ENCODE measurements around the gene DDIT4L. TPM values are rescaled to one million over a fixed set of nuclear protein-coding genes. Genes with fewer than 3 reads are reported as not detected.

DDIT4L gene
- total RNA-seq, 1 experiment from 2014 or later, result 4.7 TPM

- ChIA-PET POLR2A (no interaction called here), CTCF (no interaction called here)
- TF ChIP-seq CTCF (IDR thresholded peaks at IDR 0.05; ENCODE audit: insufficient read depth in 1 of 2, low read depth in 1 of 2, low read length in 1 of 2, severe bottlenecking in 1 of 2, unreplicated experiment in 1 of 2), result no peak
- Mint-ChIP-seq H3K9me3 (ENCODE audit: unreplicated experiment) (no peaks in the 10 kb centered on the region), H3K4me3 (ENCODE audit: unreplicated experiment) (no peak overlapping the region), H3K36me3 (ENCODE audit: insufficient read depth, unreplicated experiment) (no peaks in the 10 kb centered on the region), H3K27me3 (ENCODE audit: insufficient read depth, unreplicated experiment) (no peaks in the 10 kb centered on the region), H3K27ac (ENCODE audit: unreplicated experiment) (no peak overlapping the region), H3K4me1 (ENCODE audit: low read depth, unreplicated experiment) (no peaks in the 10 kb centered on the region)
- Histone ChIP-seq H3K4me3 (ENCODE audit: low read depth, low read length) (no peak overlapping the region), H3K27me3 (replicated peaks; ENCODE audit: control insufficient read depth, insufficient read depth, low read length) (no peaks in the 10 kb centered on the region), H3K9me3 (no peaks in the 10 kb centered on the region), H3K4me1 (no peaks in the 10 kb centered on the region), H3K36me3 (ENCODE audit: control insufficient read depth, insufficient read depth, low read length) (no peaks in the 10 kb centered on the region)
- intact Hi-C loops (cut with micrococcal nuclease; ENCODE audit: unreplicated experiment), result no loop called here
- BruUV-seq (replicated peaks), result no TSS peak
- DNase-seq, result no peak
These were observed 20.5 kb downstream of the DDIT4L start for GRCh38 chr4:100169491-100170485.

- Mint-ChIP-seq H3K4me1 (ENCODE audit: low read depth, unreplicated experiment) (no peaks in the 10 kb centered on the region), H3K36me3 (ENCODE audit: insufficient read depth, unreplicated experiment) (no peaks in the 10 kb centered on the region), H3K4me3 (ENCODE audit: unreplicated experiment) (no peak overlapping the region), H3K9me3 (ENCODE audit: unreplicated experiment) (no peaks in the 10 kb centered on the region), H3K27me3 (ENCODE audit: insufficient read depth, unreplicated experiment) (no peaks in the 10 kb centered on the region), H3K27ac (ENCODE audit: unreplicated experiment) (no peak overlapping the region)
- H3K27me3 ChIP-seq (replicated peaks; ENCODE audit: control insufficient read depth, insufficient read depth, low read length), result no peaks in the 10 kb centered on the region
- H3K9me3 ChIP-seq, result no peaks in the 10 kb centered on the region
- no peaks in the 10 kb centered on the region for H3K36me3 ChIP-seq (ENCODE audit: control insufficient read depth, insufficient read depth, low read length)
- no peaks in the 10 kb centered on the region for H3K4me1 ChIP-seq
- BruUV-seq (replicated peaks), result no TSS peak
- no peak for DNase-seq
- ChIA-PET CTCF (no interaction called here), POLR2A (no interaction called here)
- intact Hi-C loops (cut with micrococcal nuclease; ENCODE audit: unreplicated experiment), result no loop called here
- TF ChIP-seq CTCF (IDR thresholded peaks at IDR 0.05; ENCODE audit: insufficient read depth in 1 of 2, low read depth in 1 of 2, low read length in 1 of 2, severe bottlenecking in 1 of 2, unreplicated experiment in 1 of 2), result no peak
- no peak overlapping the region for H3K4me3 ChIP-seq (ENCODE audit: low read depth, low read length)
These were observed 21.7 kb downstream of the DDIT4L start for GRCh38 chr4:100168521-100168920.

- no peak overlapping the region for H3K27ac Mint-ChIP-seq (ENCODE audit: unreplicated experiment)
- TF ChIP-seq CTCF (IDR thresholded peaks at IDR 0.05; ENCODE audit: insufficient read depth in 1 of 2, low read depth in 1 of 2, low read length in 1 of 2, severe bottlenecking in 1 of 2, unreplicated experiment in 1 of 2), result no peak
- H3K27me3 Mint-ChIP-seq (ENCODE audit: insufficient read depth, unreplicated experiment), result no peaks in the 10 kb centered on the region
- H3K4me3 ChIP-seq (ENCODE audit: low read depth, low read length), result no peak overlapping the region
- DNase-seq, result no peak
- no TSS peak for BruUV-seq (replicated peaks)
- H3K36me3 Mint-ChIP-seq (ENCODE audit: insufficient read depth, unreplicated experiment), result no peaks in the 10 kb centered on the region
- POLR2A ChIA-PET, result no interaction called here
- CTCF ChIA-PET, result no interaction called here
- H3K36me3 ChIP-seq (ENCODE audit: control insufficient read depth, insufficient read depth, low read length), result no peaks in the 10 kb centered on the region
- H3K4me1 Mint-ChIP-seq (ENCODE audit: low read depth, unreplicated experiment), result no peaks in the 10 kb centered on the region
- H3K9me3 Mint-ChIP-seq (ENCODE audit: unreplicated experiment), result no peaks in the 10 kb centered on the region
- no peaks in the 10 kb centered on the region for H3K27me3 ChIP-seq (replicated peaks; ENCODE audit: control insufficient read depth, insufficient read depth, low read length)
- intact Hi-C loops (cut with micrococcal nuclease; ENCODE audit: unreplicated experiment), result no loop called here
- no peaks in the 10 kb centered on the region for H3K4me1 ChIP-seq
- H3K9me3 ChIP-seq, result no peaks in the 10 kb centered on the region
- no peak overlapping the region for H3K4me3 Mint-ChIP-seq (ENCODE audit: unreplicated experiment)
These were observed 23.8 kb downstream of the DDIT4L start for GRCh38 chr4:100166297-100167039.
